Subcutaneous abdominal adipose tissue (tissue), 5 donors: ENCODE data around the gene ZNF641.
"Not testable (repeated sequence)": the region's sequence is repeated elsewhere in the genome, so short reads cannot be mapped to it uniquely, and the experiment has no call there.

ENCODE experiments used
- H3K27ac ChIP-seq: one replicate; pipeline ENCODE4 v1.7.0; 2013; ENCODE audit warnings: low read depth, mild to moderate bottlenecking, inconsistent platforms, low read length, moderate library complexity
- H3K27me3 ChIP-seq, 5 donors: one replicate each; pipeline ENCODE4 v1.7.0; 2013; ENCODE audit warnings: low read length in 5 of 5, inconsistent platforms in 1 of 5; ENCODE audit not compliant: control insufficient read depth in 5 of 5, insufficient read depth in 4 of 5
- H3K36me3 ChIP-seq, 5 donors: one replicate each; pipeline ENCODE4 v1.7.0; 2013; ENCODE audit warnings: low read length in 5 of 5; ENCODE audit not compliant: control insufficient read depth in 5 of 5, insufficient read depth in 5 of 5
- H3K4me1 ChIP-seq, 5 donors: one replicate each; pipeline ENCODE4 v1.7.0; 2013; ENCODE audit warnings: low read length in 5 of 5, mild to moderate bottlenecking in 3 of 5, moderate library complexity in 1 of 5; ENCODE audit not compliant: control insufficient read depth in 5 of 5, insufficient read depth in 5 of 5
- H3K4me3 ChIP-seq, 5 donors: one replicate each; pipeline ENCODE4 v1.7.0; 2013; ENCODE audit warnings: low read length in 5 of 5, low read depth in 1 of 5
- H3K9ac ChIP-seq, 5 donors: one replicate each; pipeline ENCODE4 v1.7.0; 2013; ENCODE audit warnings: low read length in 5 of 5, mild to moderate bottlenecking in 4 of 5, moderate library complexity in 3 of 5
- H3K9me3 ChIP-seq, 5 donors: one replicate each; pipeline ENCODE4 v1.7.0; 2013; ENCODE audit warnings: low read length in 5 of 5; ENCODE audit not compliant: control insufficient read depth in 5 of 5
- donor health status: healthy.
- donor health status: healthy.
- donor health status: healthy.
- donor health status: healthy.
- donor health status: healthy.

The ZNF641 gene

DNA sequence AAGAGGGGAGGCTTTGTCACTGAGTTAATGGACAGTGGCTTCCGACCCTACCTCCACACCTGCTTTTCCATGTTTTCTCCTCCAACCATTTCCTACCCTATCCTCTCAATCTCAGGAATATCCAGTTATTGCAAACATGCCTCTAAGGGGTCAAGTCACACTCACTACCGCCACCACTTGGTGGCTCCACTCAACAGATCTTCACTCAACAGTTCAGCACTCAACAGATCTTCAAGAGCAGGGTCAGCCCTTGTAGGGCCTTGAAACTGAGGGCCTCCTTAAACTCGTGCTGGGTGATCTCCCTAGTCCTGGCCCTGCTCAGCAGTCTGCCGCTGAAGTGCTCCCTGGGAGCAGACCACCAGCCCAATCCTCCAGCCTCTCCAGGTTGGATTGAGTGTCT lies 14.2 kb downstream of the ZNF641 start:
- Histone ChIP-seq H3K9ac (no peak overlapping the region), H3K4me3 (no peak overlapping the region), H3K27ac (no peak overlapping the region), H3K4me1 (peaks cover 0 to 5% (median 0%) of the 10 kb centered on the region in 5 donors), H3K36me3 (peaks cover 5 to 10% (median 6%) of the 10 kb centered on the region in 5 donors), H3K9me3 (no peaks in the 10 kb centered on the region), H3K27me3 (no peaks in the 10 kb centered on the region)

DNA sequence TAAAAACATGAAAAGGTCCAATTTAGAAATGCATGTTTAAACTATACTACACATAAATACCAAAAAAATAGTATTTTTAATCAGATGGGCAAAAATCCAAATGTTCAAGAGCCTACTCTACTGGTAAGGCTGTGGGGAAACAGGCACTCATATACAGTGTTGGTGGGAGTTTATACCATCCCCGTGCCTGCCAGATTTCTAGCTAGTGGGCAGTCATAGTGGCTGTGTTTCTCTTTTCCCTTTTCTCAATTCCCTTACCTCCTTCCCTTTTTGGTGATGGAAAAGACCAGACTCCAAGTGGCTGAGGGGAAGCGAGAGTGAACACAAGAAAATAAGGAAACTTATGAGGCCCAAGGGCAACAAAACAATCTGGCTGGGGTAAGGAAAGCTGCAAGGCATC lies 14.7 kb downstream of the ZNF641 start:
- Histone ChIP-seq H3K4me1 (peaks cover 0 to 5% (median 0%) of the 10 kb centered on the region in 5 donors), H3K36me3 (peaks cover 5 to 6% (median 5%) of the 10 kb centered on the region in 5 donors), H3K9me3 (no peaks in the 10 kb centered on the region), H3K27me3 (no peaks in the 10 kb centered on the region), H3K9ac (no peak overlapping the region), H3K27ac (no peak overlapping the region), H3K4me3 (no peak overlapping the region)

DNA sequence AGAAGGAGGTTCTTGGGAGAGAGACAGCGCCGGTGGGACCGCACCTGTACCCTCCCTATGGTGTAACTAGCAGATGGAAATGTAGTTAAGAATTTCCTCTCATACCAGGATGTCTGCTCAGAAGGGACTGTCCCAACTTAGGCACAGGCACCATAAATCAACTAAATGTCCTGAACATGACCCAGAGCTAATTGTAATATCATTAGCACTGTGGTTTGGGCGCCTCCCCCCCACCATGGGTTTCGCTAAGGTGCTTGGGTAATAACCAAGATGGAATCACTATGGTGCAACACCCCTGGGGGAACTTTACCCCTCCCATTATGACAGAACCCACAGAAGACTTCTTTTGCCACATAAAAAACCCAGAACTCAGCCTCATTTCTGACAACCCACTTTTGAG lies 15.9 kb downstream of the ZNF641 start:
- no peaks in the 10 kb centered on the region for H3K9me3 ChIP-seq
- no peak overlapping the region for H3K4me3 ChIP-seq
- peaks cover 0 to 5% (median 0%) of the 10 kb centered on the region in 5 donors for H3K4me1 ChIP-seq
- H3K9ac ChIP-seq: no peak overlapping the region
- no peaks in the 10 kb centered on the region for H3K27me3 ChIP-seq
- H3K36me3 ChIP-seq: peaks cover 0 to 3% (median 2%) of the 10 kb centered on the region in 5 donors
- no peak overlapping the region for H3K27ac ChIP-seq

DNA sequence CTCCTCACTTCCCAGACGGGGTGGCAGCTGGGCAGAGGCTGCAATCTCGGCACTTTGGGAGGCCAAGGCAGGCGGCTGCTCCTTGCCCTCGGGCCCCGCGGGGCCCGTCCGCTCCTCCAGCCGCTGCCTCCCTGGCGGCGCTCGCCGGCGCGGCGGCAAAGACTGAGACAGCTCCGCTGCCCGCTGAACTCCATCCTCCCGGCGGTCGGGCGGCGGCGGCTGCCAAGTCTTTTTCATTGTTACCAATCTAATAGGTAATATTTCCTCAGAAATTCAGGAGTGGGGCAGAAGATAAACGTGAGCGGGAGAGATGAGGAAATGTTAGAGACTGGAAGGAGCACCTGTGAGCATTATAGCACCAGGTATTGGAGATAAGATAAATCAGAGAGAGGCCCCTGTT lies 17.0 kb downstream of the ZNF641 start:
- H3K36me3 ChIP-seq, H3K27ac ChIP-seq, H3K4me3 ChIP-seq, H3K27me3 ChIP-seq, H3K4me1 ChIP-seq, H3K9ac ChIP-seq, H3K9me3 ChIP-seq: not testable (repeated sequence)

DNA sequence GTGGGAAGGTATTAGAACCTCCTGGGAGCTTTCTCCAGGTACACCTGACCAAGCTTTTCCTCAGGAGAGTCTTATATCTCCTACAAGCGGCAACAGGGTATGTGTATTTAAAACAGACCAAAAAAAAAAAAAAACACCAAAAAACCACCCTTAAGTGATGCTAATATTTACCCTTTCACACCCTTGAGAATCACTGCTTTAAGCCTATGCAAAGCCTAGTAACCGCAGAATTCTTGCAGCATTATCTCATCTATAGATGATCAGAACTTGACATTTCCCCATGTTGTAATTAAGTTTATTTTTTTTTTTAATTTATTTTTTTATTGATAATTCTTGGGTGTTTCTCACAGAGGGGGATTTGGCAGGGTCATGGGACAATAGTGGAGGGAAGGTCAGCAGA lies 19.3 kb downstream of the ZNF641 start:
- Histone ChIP-seq H3K4me1 (peaks cover 0 to under 1% (median 0%) of the 10 kb centered on the region in 5 donors), H3K27ac (no peak overlapping the region), H3K9me3 (no peaks in the 10 kb centered on the region), H3K4me3 (no peak overlapping the region), H3K9ac (no peak overlapping the region), H3K36me3 (no peaks in the 10 kb centered on the region), H3K27me3 (peaks cover 0 to 4% (median 0%) of the 10 kb centered on the region in 5 donors)

DNA sequence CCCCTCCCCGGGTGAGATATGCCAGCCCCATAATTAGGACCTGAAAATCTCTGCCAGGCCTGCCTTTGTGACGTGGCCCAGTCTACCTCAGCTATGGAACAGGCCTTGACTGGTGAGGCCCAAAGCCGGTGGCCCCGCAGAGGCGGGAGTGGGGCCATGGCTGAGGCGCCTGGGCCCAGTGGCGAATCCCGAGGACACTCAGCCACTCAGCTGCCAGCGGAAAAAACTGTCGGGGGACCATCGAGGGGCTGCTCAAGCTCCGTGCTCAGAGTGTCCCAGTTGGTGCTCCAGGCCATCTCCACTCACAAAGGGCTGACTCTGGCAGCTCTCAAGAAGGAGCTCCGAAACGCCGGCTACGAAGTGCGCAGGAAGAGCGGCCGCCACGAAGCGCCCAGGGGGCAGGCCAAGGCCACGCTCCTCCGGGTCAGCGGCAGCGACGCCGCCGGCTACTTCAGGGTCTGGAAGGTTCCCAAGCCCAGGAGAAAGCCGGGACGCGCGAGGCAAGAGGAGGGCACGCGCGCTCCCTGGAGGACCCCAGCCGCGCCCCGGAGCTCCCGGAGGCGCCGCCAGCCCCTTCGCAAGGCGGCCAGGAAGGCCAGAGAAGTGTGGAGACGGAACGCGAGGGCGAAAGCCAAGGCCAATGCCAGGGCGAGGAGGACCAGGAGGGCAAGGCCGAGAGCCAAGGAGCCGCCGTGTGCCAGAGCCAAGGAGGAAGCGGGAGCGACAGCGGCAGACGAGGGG lies 21.4 kb downstream of the ZNF641 start:
- Histone ChIP-seq H3K27me3 (peaks cover 0 to 6% (median 0%) of the 10 kb centered on the region in 5 donors), H3K9ac (no peak overlapping the region), H3K4me1 (no peaks in the 10 kb centered on the region), H3K36me3 (no peaks in the 10 kb centered on the region), H3K27ac (no peak overlapping the region), H3K9me3 (no peaks in the 10 kb centered on the region), H3K4me3 (no peak overlapping the region)

DNA sequence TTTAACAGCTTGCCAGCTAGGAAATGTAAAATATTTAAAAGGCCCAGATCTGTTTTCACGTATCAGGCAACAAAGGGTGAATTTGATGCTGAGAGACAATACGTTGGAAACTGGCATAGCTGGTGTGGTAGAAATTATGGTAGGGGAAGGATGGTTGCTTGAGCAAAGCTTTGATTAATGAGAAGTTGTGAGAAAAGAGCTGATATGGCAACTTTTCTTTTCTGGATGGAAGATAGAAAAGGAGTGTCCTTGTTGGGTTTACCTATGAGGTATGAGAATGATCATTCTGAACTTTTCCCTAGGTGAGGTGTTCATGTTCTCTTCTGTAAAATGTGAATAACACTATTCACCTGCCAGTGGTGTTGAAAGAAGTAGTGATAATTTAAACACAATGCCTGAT lies 34.2 kb downstream of the ZNF641 start:
- H3K36me3 ChIP-seq: no peaks in the 10 kb centered on the region
- no peak overlapping the region for H3K27ac ChIP-seq
- H3K9ac ChIP-seq: no peak overlapping the region
- no peak overlapping the region for H3K4me3 ChIP-seq
- H3K9me3 ChIP-seq: peaks cover 0 to 6% (median 4%) of the 10 kb centered on the region in 5 donors
- H3K27me3 ChIP-seq: no peaks in the 10 kb centered on the region
- H3K4me1 ChIP-seq: no peaks in the 10 kb centered on the region

DNA sequence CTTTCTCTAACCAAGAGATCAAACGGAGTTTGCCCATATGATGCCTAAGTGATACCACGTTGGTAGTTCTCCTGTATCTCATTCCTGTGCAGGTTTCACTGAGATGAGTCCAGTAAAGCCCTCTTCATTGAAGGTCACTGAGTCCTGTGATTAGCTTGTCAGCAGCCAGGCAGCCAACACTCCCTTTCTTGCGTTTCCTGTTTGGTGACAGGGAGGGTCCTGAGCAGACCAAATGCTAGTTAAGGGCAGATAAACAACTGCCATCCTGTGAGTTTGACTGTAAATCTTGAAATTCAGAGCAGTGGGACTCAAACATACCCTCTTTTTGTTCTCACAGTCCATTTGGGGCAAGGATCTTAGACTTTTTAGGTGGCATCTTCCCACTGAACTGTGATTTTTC lies 39.4 kb downstream of the ZNF641 start:
- Histone ChIP-seq H3K4me3 (no peak overlapping the region), H3K27me3 (no peaks in the 10 kb centered on the region), H3K36me3 (no peaks in the 10 kb centered on the region), H3K9me3 (peaks cover 0 to 4% (median 1%) of the 10 kb centered on the region in 5 donors), H3K9ac (no peak overlapping the region), H3K4me1 (no peaks in the 10 kb centered on the region), H3K27ac (no peak overlapping the region)

DNA sequence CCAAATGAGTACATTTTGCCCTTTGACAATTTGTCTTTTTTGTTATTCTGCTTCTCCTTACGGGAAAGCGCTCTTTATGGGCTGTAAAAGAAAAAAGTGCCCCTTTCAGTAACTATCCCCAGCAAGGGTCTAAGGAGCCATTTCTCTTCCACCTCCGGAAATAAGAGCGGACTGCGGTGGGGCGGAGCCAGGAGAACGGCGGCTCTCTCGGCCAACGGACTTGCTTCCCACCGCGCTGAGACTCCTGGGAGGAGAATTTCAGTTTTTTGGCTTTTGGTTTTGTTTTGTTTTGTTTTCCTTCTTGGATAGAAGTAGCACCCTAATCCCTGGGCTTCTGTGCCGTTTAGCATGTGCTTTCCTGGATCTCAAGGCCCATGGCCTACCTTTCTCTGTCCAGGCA lies 43.5 kb downstream of the ZNF641 start:
- H3K27me3 ChIP-seq: no peaks in the 10 kb centered on the region
- no peaks in the 10 kb centered on the region for H3K36me3 ChIP-seq
- no peak overlapping the region for H3K4me3 ChIP-seq
- H3K9ac ChIP-seq: no peak overlapping the region
- H3K27ac ChIP-seq: no peak overlapping the region
- H3K4me1 ChIP-seq: no peaks in the 10 kb centered on the region
- no peaks in the 10 kb centered on the region for H3K9me3 ChIP-seq

DNA sequence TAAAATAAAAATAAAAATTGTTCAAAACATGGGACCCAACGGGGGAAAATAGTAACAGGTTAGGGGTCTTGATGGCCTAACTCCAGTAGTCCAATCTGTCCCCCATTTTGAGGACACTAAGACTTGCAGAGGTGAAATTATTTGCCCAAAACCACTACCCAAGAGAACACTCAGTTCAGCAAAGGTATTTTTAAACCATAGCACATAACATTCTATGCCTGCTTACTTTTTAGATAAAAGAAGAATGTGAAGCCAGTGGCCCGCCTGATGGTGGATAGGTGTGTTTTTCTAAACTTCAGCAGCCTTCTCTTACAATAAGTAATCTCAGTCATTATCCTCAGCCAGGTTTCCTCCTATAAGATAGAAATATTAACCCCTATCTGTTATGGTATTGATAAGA lies 45.5 kb downstream of the ZNF641 start:
- Histone ChIP-seq H3K9me3 (no peaks in the 10 kb centered on the region), H3K27ac (no peak overlapping the region), H3K9ac (no peak overlapping the region), H3K4me1 (no peaks in the 10 kb centered on the region), H3K4me3 (no peak overlapping the region), H3K36me3 (no peaks in the 10 kb centered on the region), H3K27me3 (no peaks in the 10 kb centered on the region)
